ENCODE measurements around the gene TAS2R42.

The TAS2R42 gene

GRCh38 chr12:11186837-11187236, at the start of gene TAS2R42:
TAS2R42 (minus strand) TSS chr12:11186937; CDS start chr12:11186937, 0 bp downstream.
- DNase-seq (ENCODE audit: low read depth in 1 of 2, low spot score in 1 of 2): no peak

- no peak for DNase-seq (ENCODE audit: low read depth in 1 of 2, low spot score in 1 of 2)
These were observed 46.8 kb upstream of the TAS2R42 start for GRCh38 chr12:11233532-11233931.

- peak in 1 of 2 donors; percentile 1 for DNase-seq (ENCODE audit: low read depth in 1 of 2, low spot score in 1 of 2)
These were observed 41.7 kb upstream of the TAS2R42 start for GRCh38 chr12:11228296-11228879.

- no peak for DNase-seq (ENCODE audit: low read depth in 1 of 2, low spot score in 1 of 2)
These were observed 40.6 kb upstream of the TAS2R42 start for GRCh38 chr12:11227373-11227772.

- DNase-seq (ENCODE audit: low read depth in 1 of 2, low spot score in 1 of 2): no peak
These were observed 22.4 kb upstream of the TAS2R42 start for GRCh38 chr12:11209113-11209512.

GRCh38 chr12:11204173-11204572, 17.4 kb upstream of the TAS2R42 start:
- DNase-seq (ENCODE audit: low read depth in 1 of 2, low spot score in 1 of 2): no peak

- no peak for DNase-seq (ENCODE audit: low read depth in 1 of 2, low spot score in 1 of 2)
These were observed 16.1 kb upstream of the TAS2R42 start for GRCh38 chr12:11202811-11203210.

GRCh38 chr12:11183011-11183410, 3.7 kb downstream of the TAS2R42 start:
- no peak for DNase-seq (ENCODE audit: low read depth in 1 of 2, low spot score in 1 of 2)

- no peak for DNase-seq (ENCODE audit: low read depth in 1 of 2, low spot score in 1 of 2)
These were observed 4.2 kb downstream of the TAS2R42 start for GRCh38 chr12:11182529-11182928.

- no peak for DNase-seq (ENCODE audit: low read depth in 1 of 2, low spot score in 1 of 2)
These were observed 8.5 kb downstream of the TAS2R42 start for GRCh38 chr12:11178250-11178649.

- DNase-seq (ENCODE audit: low read depth in 1 of 2, low spot score in 1 of 2): no peak
These were observed 12.7 kb downstream of the TAS2R42 start for GRCh38 chr12:11174022-11174421.

- DNase-seq (ENCODE audit: low read depth in 1 of 2, low spot score in 1 of 2): no peak
These were observed 14.6 kb downstream of the TAS2R42 start for GRCh38 chr12:11171969-11172675.

- DNase-seq (ENCODE audit: low read depth in 1 of 2, low spot score in 1 of 2): peak; percentile 72 to 74
These were observed 15.4 kb downstream of the TAS2R42 start, which contains the start of gene SMIM10L1 for GRCh38 chr12:11171145-11171968. SMIM10L1 (plus strand) TSS chr12:11171194; CDS start chr12:11171357, 163 bp downstream.

- no peak for DNase-seq (ENCODE audit: low read depth in 1 of 2, low spot score in 1 of 2)
These were observed 16.0 kb downstream of the TAS2R42 start for GRCh38 chr12:11170810-11171144.

GRCh38 chr12:11166300-11166699, 20.4 kb downstream of the TAS2R42 start:
- DNase-seq (ENCODE audit: low read depth in 1 of 2, low spot score in 1 of 2): no peak

- no peak for DNase-seq (ENCODE audit: low read depth in 1 of 2, low spot score in 1 of 2)
These were observed 22.4 kb downstream of the TAS2R42 start for GRCh38 chr12:11164384-11164783.

GRCh38 chr12:11162502-11162901, 24.2 kb downstream of the TAS2R42 start:
- no peak for DNase-seq (ENCODE audit: low read depth in 1 of 2, low spot score in 1 of 2)

GRCh38 chr12:11158885-11159444, 27.8 kb downstream of the TAS2R42 start:
- DNase-seq (ENCODE audit: low read depth in 1 of 2, low spot score in 1 of 2): no peak

GRCh38 chr12:11154400-11154925, 32.3 kb downstream of the TAS2R42 start:
- DNase-seq (ENCODE audit: low read depth in 1 of 2, low spot score in 1 of 2): no peak

- no peak for DNase-seq (ENCODE audit: low read depth in 1 of 2, low spot score in 1 of 2)
These were observed 34.0 kb downstream of the TAS2R42 start for GRCh38 chr12:11152725-11153124.

GRCh38 chr12:11150832-11151231, 35.9 kb downstream of the TAS2R42 start:
- no peak for DNase-seq (ENCODE audit: low read depth in 1 of 2, low spot score in 1 of 2)

Data from stimulated activated CD4-positive, alpha-beta T cell treated with anti-CD3 and anti-CD28 coated beads, Interleukin-15, amount 100 ng/mL, for 1 hour (primary cell).